ENCODE data around the gene GNG12. TPM values are rescaled to one million over a fixed set of nuclear protein-coding genes. Genes with fewer than 3 reads are reported as not detected.
"Not testable (repeated sequence)": the region's sequence is repeated elsewhere in the genome, so short reads cannot be mapped to it uniquely, and the experiment has no call there.

Gene GNG12
- total RNA-seq, 1 donor from 2014 or later, result 0.08 TPM

GRCh38 chr1:67738401-67738800, 94.9 kb downstream of the GNG12 start:
- peaks cover 4% of the 10 kb centered on the region for H3K27me3 Mint-ChIP-seq (ENCODE audit: insufficient read depth)
- no peaks in the 10 kb centered on the region for H3K9me3 Mint-ChIP-seq
- no peak overlapping the region for H3K4me3 Mint-ChIP-seq
- intact Hi-C loops (cut with micrococcal nuclease), result no loop called here
- no peaks in the 10 kb centered on the region for H3K36me3 Mint-ChIP-seq (ENCODE audit: low read depth)
- DNase-seq (ENCODE audit: low spot score), result no peak
- peaks cover 21% of the 10 kb centered on the region for H3K4me1 Mint-ChIP-seq (ENCODE audit: low read depth)
- no peak overlapping the region for H3K27ac Mint-ChIP-seq

- no peaks in the 10 kb centered on the region for H3K27me3 Mint-ChIP-seq (ENCODE audit: insufficient read depth)
- H3K27ac Mint-ChIP-seq, result no peak overlapping the region
Measured at GRCh38 chr1:67737875-67738274, 95.4 kb downstream of the GNG12 start.

GRCh38 chr1:67736750-67737149, 96.5 kb downstream of the GNG12 start:
- Mint-ChIP-seq H3K36me3 (ENCODE audit: low read depth) (no peaks in the 10 kb centered on the region), H3K9me3 (no peaks in the 10 kb centered on the region), H3K27me3 (ENCODE audit: insufficient read depth) (no peaks in the 10 kb centered on the region), H3K27ac (no peak overlapping the region), H3K4me3 (no peak overlapping the region), H3K4me1 (ENCODE audit: low read depth) (peaks cover 26% of the 10 kb centered on the region)
- intact Hi-C loops (cut with micrococcal nuclease), result loop anchor here (1.0 kb wide), 2 partner anchors 10 to 52 kb away; no protein-coding TSS in a partner anchor
- DNase-seq (ENCODE audit: low spot score), result no peak

More at GRCh38 chr1:67737875-67738274, 95.4 kb downstream of the GNG12 start:
- intact Hi-C loops (cut with micrococcal nuclease), result no loop called here
- Mint-ChIP-seq H3K9me3 (no peaks in the 10 kb centered on the region), H3K36me3 (ENCODE audit: low read depth) (no peaks in the 10 kb centered on the region), H3K4me3 (no peak overlapping the region), H3K4me1 (ENCODE audit: low read depth) (peaks cover 26% of the 10 kb centered on the region)
- no peak for DNase-seq (ENCODE audit: low spot score)

- Mint-ChIP-seq H3K36me3 (ENCODE audit: low read depth) (no peaks in the 10 kb centered on the region), H3K27ac (peak overlapping the region; percentile 59), H3K4me3 (peak overlapping the region; percentile 16), H3K9me3 (no peaks in the 10 kb centered on the region), H3K4me1 (ENCODE audit: low read depth) (peaks cover 26% of the 10 kb centered on the region), H3K27me3 (ENCODE audit: insufficient read depth) (peaks cover 1% of the 10 kb centered on the region)
- DNase-seq (ENCODE audit: low spot score), result peak; percentile 28
- intact Hi-C loops (cut with micrococcal nuclease), result loop anchor here (1.0 kb wide), 2 partner anchors 10 to 52 kb away; no protein-coding TSS in a partner anchor
Measured at GRCh38 chr1:67735806-67736627, 97.2 kb downstream of the GNG12 start.

GRCh38 chr1:67735206-67735605, 98.1 kb downstream of the GNG12 start:
- peaks cover 26% of the 10 kb centered on the region for H3K4me1 Mint-ChIP-seq (ENCODE audit: low read depth)
- no peaks in the 10 kb centered on the region for H3K9me3 Mint-ChIP-seq
- DNase-seq (ENCODE audit: low spot score), result no peak
- H3K36me3 Mint-ChIP-seq (ENCODE audit: low read depth), result no peaks in the 10 kb centered on the region
- no peak overlapping the region for H3K27ac Mint-ChIP-seq
- intact Hi-C loops (cut with micrococcal nuclease), result no loop called here
- H3K27me3 Mint-ChIP-seq (ENCODE audit: insufficient read depth), result peaks cover 2% of the 10 kb centered on the region
- no peak overlapping the region for H3K4me3 Mint-ChIP-seq

- Mint-ChIP-seq H3K4me3 (no peak overlapping the region), H3K27me3 (ENCODE audit: insufficient read depth) (peaks cover 4% of the 10 kb centered on the region), H3K27ac (peak overlapping the region; percentile 26), H3K36me3 (ENCODE audit: low read depth) (no peaks in the 10 kb centered on the region), H3K9me3 (no peaks in the 10 kb centered on the region), H3K4me1 (ENCODE audit: low read depth) (peaks cover 33% of the 10 kb centered on the region)
- intact Hi-C loops (cut with micrococcal nuclease), result no loop called here
- DNase-seq (ENCODE audit: low spot score), result no peak
Measured at GRCh38 chr1:67734323-67734690, 99.0 kb downstream of the GNG12 start.

GRCh38 chr1:67733681-67734322, 99.5 kb downstream of the GNG12 start:
- Mint-ChIP-seq H3K27me3 (ENCODE audit: insufficient read depth) (peaks cover 4% of the 10 kb centered on the region), H3K27ac (peak overlapping the region; percentile 26), H3K4me1 (ENCODE audit: low read depth) (peaks cover 33% of the 10 kb centered on the region), H3K9me3 (no peaks in the 10 kb centered on the region), H3K36me3 (ENCODE audit: low read depth) (no peaks in the 10 kb centered on the region), H3K4me3 (no peak overlapping the region)
- intact Hi-C loops (cut with micrococcal nuclease), result no loop called here
- DNase-seq (ENCODE audit: low spot score), result no peak

GRCh38 chr1:67732750-67733151, 100.5 kb downstream of the GNG12 start:
- Mint-ChIP-seq H3K4me1 (ENCODE audit: low read depth) (peaks cover 33% of the 10 kb centered on the region), H3K4me3 (no peak overlapping the region), H3K36me3 (ENCODE audit: low read depth) (no peaks in the 10 kb centered on the region), H3K9me3 (no peaks in the 10 kb centered on the region), H3K27ac (no peak overlapping the region), H3K27me3 (ENCODE audit: insufficient read depth) (peaks cover 4% of the 10 kb centered on the region)
- intact Hi-C loops (cut with micrococcal nuclease), result no loop called here
- peak; percentile 4 for DNase-seq (ENCODE audit: low spot score)

- Mint-ChIP-seq H3K27me3 (ENCODE audit: insufficient read depth) (peaks cover 5% of the 10 kb centered on the region), H3K27ac (no peak overlapping the region), H3K4me3 (no peak overlapping the region), H3K9me3 (no peaks in the 10 kb centered on the region), H3K36me3 (ENCODE audit: low read depth) (no peaks in the 10 kb centered on the region), H3K4me1 (ENCODE audit: low read depth) (peaks cover 29% of the 10 kb centered on the region)
- DNase-seq (ENCODE audit: low spot score), result no peak
- intact Hi-C loops (cut with micrococcal nuclease), result no loop called here
Measured at GRCh38 chr1:67731322-67731721, 101.9 kb downstream of the GNG12 start.

GRCh38 chr1:67730312-67730711, 103.0 kb downstream of the GNG12 start:
- H3K4me3 Mint-ChIP-seq; DNase-seq (ENCODE audit: low spot score); H3K9me3 Mint-ChIP-seq; H3K27ac Mint-ChIP-seq; H3K36me3 Mint-ChIP-seq (ENCODE audit: low read depth); H3K27me3 Mint-ChIP-seq (ENCODE audit: insufficient read depth); intact Hi-C loops (cut with micrococcal nuclease): not testable (repeated sequence)
- H3K4me1 Mint-ChIP-seq (ENCODE audit: low read depth), result peaks cover 27% of the 10 kb centered on the region

- no peak overlapping the region for H3K27ac Mint-ChIP-seq
- peaks cover 27% of the 10 kb centered on the region for H3K4me1 Mint-ChIP-seq (ENCODE audit: low read depth)
- H3K4me3 Mint-ChIP-seq, result no peak overlapping the region
- intact Hi-C loops (cut with micrococcal nuclease), result no loop called here
- H3K9me3 Mint-ChIP-seq, result no peaks in the 10 kb centered on the region
- no peak for DNase-seq (ENCODE audit: low spot score)
- H3K27me3 Mint-ChIP-seq (ENCODE audit: insufficient read depth), result peaks cover 5% of the 10 kb centered on the region
- H3K36me3 Mint-ChIP-seq (ENCODE audit: low read depth), result no peaks in the 10 kb centered on the region
Measured at GRCh38 chr1:67729872-67730271, 103.4 kb downstream of the GNG12 start.

- no peaks in the 10 kb centered on the region for H3K9me3 Mint-ChIP-seq
- H3K27me3 Mint-ChIP-seq (ENCODE audit: insufficient read depth), result peaks cover 5% of the 10 kb centered on the region
- intact Hi-C loops (cut with micrococcal nuclease), result loop anchor here (1.0 kb wide), 1 partner anchor 10 kb away; no protein-coding TSS in a partner anchor
- no peaks in the 10 kb centered on the region for H3K36me3 Mint-ChIP-seq (ENCODE audit: low read depth)
- DNase-seq (ENCODE audit: low spot score), result no peak
- H3K27ac Mint-ChIP-seq, result no peak overlapping the region
- H3K4me1 Mint-ChIP-seq (ENCODE audit: low read depth), result peaks cover 13% of the 10 kb centered on the region
- no peak overlapping the region for H3K4me3 Mint-ChIP-seq
Measured at GRCh38 chr1:67726224-67726623, 107.0 kb downstream of the GNG12 start.

GRCh38 chr1:67724928-67725560, 108.2 kb downstream of the GNG12 start:
- no peak overlapping the region for H3K4me3 Mint-ChIP-seq
- DNase-seq (ENCODE audit: low spot score), result no peak
- peaks cover 12% of the 10 kb centered on the region for H3K4me1 Mint-ChIP-seq (ENCODE audit: low read depth)
- H3K27me3 Mint-ChIP-seq (ENCODE audit: insufficient read depth), result peaks cover 3% of the 10 kb centered on the region
- H3K36me3 Mint-ChIP-seq (ENCODE audit: low read depth), result no peaks in the 10 kb centered on the region
- intact Hi-C loops (cut with micrococcal nuclease), result no loop called here
- H3K9me3 Mint-ChIP-seq, result no peaks in the 10 kb centered on the region
- H3K27ac Mint-ChIP-seq, result no peak overlapping the region
